ENCODE data around the gene WWOX. TPM values are rescaled to one million over a fixed set of nuclear protein-coding genes. Genes with fewer than 3 reads are reported as not detected.

The WWOX gene
- total and polyA plus RNA-seq, 7 donors, result 7.1 to 46.8 (median 16.1) TPM

DNA sequence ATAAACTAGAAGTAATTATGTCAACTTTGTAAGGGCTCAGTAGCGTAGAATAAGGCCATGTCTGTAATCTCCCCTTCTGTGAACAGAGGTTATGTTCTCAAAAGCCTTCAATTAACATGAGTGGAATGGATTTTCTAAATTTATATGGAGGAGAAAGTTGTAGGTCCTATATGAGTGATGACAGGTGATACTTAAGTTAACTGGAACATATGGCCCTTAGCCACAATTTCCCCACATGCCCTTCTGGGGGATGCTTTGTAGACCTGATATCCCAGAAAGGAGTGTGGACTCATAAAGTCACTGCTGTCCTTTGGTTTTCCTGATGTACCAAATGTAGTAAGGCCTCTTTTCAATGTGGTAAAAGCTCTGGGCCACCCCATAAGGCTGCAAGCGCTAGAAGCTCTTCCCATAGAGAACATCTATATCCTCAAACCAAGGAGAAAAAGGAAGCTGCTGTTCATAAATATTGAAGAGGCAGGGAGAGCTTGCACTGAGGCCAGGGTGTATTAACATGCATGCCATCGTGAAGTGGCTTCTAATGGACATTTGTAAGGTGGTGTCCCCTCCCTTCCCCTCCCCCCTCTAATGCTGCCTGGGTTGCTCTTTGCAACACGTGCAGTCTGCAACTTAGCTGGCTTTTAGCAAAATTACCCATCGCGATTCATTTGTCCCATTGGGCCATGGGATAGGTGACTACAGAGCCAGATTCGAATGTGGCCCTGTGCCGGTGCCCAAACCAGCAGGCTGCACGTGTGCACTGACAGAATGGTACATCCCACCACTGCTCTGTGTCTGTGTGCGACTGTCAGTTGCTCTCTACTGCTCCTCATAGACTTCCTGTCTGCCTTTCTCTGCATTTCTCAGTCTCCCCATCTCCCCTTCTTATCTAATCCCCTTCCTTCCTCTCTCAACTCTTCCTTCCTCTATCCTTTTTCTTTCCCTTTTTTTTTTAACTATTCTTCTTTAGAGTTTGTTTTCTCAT is 269.0 kb downstream of the WWOX start:
- no peak for DNase-seq
- Histone ChIP-seq H3K36me3 (no peaks in the 10 kb centered on the region), H3K27me3 (no peaks in the 10 kb centered on the region), H3K27ac (no peak overlapping the region), H3K9me3 (peaks cover 0 to 3% (median 0%) of the 10 kb centered on the region in 4 donors), H3K4me3 (no peak overlapping the region), H3K4me1 (peaks cover 0 to 12% (median 3%) of the 10 kb centered on the region in 4 donors)
- TF ChIP-seq POLR2AphosphoS5 (IDR thresholded peaks at IDR 0.05) (no peak), POLR2A (IDR thresholded peaks at IDR 0.05) (no peak), EP300 (IDR thresholded peaks at IDR 0.05) (no peak), CTCF (IDR thresholded peaks at IDR 0.05) (no peak)
- 83 to 91% methylated on average over 10 of the region's 10 CpGs for WGBS, 2 donors
- intact Hi-C loops (cut with DNase I), result no loop called here

- Histone ChIP-seq H3K36me3 (no peaks in the 10 kb centered on the region), H3K27me3 (no peaks in the 10 kb centered on the region), H3K4me1 (peaks cover 0 to 24% (median 6%) of the 10 kb centered on the region in 4 donors), H3K27ac (no peak overlapping the region), H3K9me3 (peaks cover 0 to 3% (median 0%) of the 10 kb centered on the region in 4 donors), H3K4me3 (no peak overlapping the region)
- TF ChIP-seq POLR2AphosphoS5 (IDR thresholded peaks at IDR 0.05) (no peak), POLR2A (IDR thresholded peaks at IDR 0.05) (no peak), CTCF (IDR thresholded peaks at IDR 0.05) (no peak), EP300 (IDR thresholded peaks at IDR 0.05) (no peak)
- 89 to 93% methylated on average over 3 of the region's 3 CpGs for WGBS, 2 donors
- DNase-seq, result no peak
- intact Hi-C loops (cut with DNase I), result no loop called here
Measured at GRCh38 chr16:78372277-78372676, 272.8 kb downstream of the WWOX start.

- Histone ChIP-seq H3K4me1 (peaks cover 0 to 27% (median 8%) of the 10 kb centered on the region in 4 donors), H3K9me3 (peaks cover 0 to 3% (median 0%) of the 10 kb centered on the region in 4 donors), H3K27me3 (no peaks in the 10 kb centered on the region), H3K27ac (peak overlapping the region in 3 of 4 donors; percentile 20 to 74 (median 57)), H3K4me3 (peak overlapping the region in 2 of 4 donors; percentile 6 to 11), H3K36me3 (no peaks in the 10 kb centered on the region)
- intact Hi-C loops (cut with DNase I), result no loop called here
- WGBS, 2 donors, result 86 to 88% methylated on average over 15 of the region's 15 CpGs
- TF ChIP-seq POLR2A (IDR thresholded peaks at IDR 0.05) (no peak), CTCF (IDR thresholded peaks at IDR 0.05) (no peak), POLR2AphosphoS5 (IDR thresholded peaks at IDR 0.05) (peak; percentile 24 to 81 (median 69)), EP300 (IDR thresholded peaks at IDR 0.05) (peak; percentile 26 to 97 (median 71))
- DNase-seq, result peak; percentile 78
Measured at GRCh38 chr16:78375055-78375679, 275.7 kb downstream of the WWOX start.

DNA sequence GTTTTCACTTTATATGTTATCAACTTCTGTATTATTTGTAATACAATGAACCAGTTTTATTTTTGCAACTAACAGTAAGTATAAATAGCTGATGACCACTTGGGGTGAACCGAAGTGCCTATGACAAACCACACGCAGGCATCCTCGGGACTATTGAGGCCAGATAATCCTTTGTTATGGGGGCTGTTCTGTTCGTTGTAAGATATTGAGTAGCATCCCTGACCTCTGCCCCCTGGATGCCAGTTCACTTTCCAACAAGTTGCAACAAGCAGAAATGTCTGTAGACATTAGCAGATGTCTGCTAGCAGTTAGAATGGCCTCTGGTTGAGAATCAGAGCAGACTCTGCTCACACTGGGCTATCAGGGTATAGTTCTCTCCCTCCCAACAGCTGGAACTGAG is 277.0 kb downstream of the WWOX start:
- H3K4me3 ChIP-seq, result no peak overlapping the region
- peaks cover 0 to 3% (median 0%) of the 10 kb centered on the region in 4 donors for H3K9me3 ChIP-seq
- no peak for DNase-seq
- H3K27me3 ChIP-seq, result no peaks in the 10 kb centered on the region
- no peaks in the 10 kb centered on the region for H3K36me3 ChIP-seq
- TF ChIP-seq POLR2AphosphoS5 (IDR thresholded peaks at IDR 0.05) (no peak), POLR2A (IDR thresholded peaks at IDR 0.05) (no peak), CTCF (IDR thresholded peaks at IDR 0.05) (no peak), EP300 (IDR thresholded peaks at IDR 0.05) (no peak)
- peaks cover 0 to 27% (median 8%) of the 10 kb centered on the region in 4 donors for H3K4me1 ChIP-seq
- H3K27ac ChIP-seq, result peak overlapping the region in 3 of 4 donors; percentile 22 to 74 (median 57)
- intact Hi-C loops (cut with DNase I), result no loop called here
- 81 to 86% methylated on average over 4 of the region's 4 CpGs for WGBS, 2 donors
